Renal cortical epithelial cell (primary cell): ENCODE results near the gene ERC1. TPM values are rescaled to one million over a fixed set of nuclear protein-coding genes. Genes with fewer than 3 reads are reported as not detected.
"Not testable (repeated sequence)": the region's sequence is repeated elsewhere in the genome, so short reads cannot be mapped to it uniquely, and the experiment has no call there.

Experiments used
- DNase-seq: peaks from one replicate; pipeline ENCODE4 v3.0.0-alpha.2; 2011; ENCODE audit warnings: low read depth
- total RNA-seq: library from RNA; depleted of rRNA; stranded (reverse); fragments of >200 nt; gene quantifications from 2 replicates; pipeline ENCODE4 v1.2.3, GENCODE V29; 2014

The ERC1 gene
- total RNA-seq, 1 donor from 2014 or later: 79.3 TPM

- peak; percentile 17 for DNase-seq
Measured at GRCh38 chr12:1319212-1319611, 328.2 kb downstream of the ERC1 start.

GRCh38 chr12:1320021-1320420 is 329.0 kb downstream of the ERC1 start:
- no peak for DNase-seq

GRCh38 chr12:1322821-1323220 is 331.8 kb downstream of the ERC1 start:
- no peak for DNase-seq

GRCh38 chr12:1324099-1324498 is 333.1 kb downstream of the ERC1 start:
- DNase-seq: no peak

- no peak for DNase-seq
Measured at GRCh38 chr12:1324910-1325309, 333.9 kb downstream of the ERC1 start.

- no peak for DNase-seq
Measured at GRCh38 chr12:1325666-1326065, 334.6 kb downstream of the ERC1 start.

- DNase-seq: no peak
Measured at GRCh38 chr12:1326258-1326657, 335.2 kb downstream of the ERC1 start.

- no peak for DNase-seq
Measured at GRCh38 chr12:1328391-1328790, 337.4 kb downstream of the ERC1 start.

GRCh38 chr12:1329784-1330476 is 338.9 kb downstream of the ERC1 start:
- DNase-seq: no peak

- no peak for DNase-seq
Measured at GRCh38 chr12:1330477-1330827, 339.4 kb downstream of the ERC1 start.

- peak; percentile 67 for DNase-seq
Measured at GRCh38 chr12:1332327-1332726, 341.3 kb downstream of the ERC1 start.

GRCh38 chr12:1338483-1339177 is 347.6 kb downstream of the ERC1 start:
- no peak for DNase-seq

- not testable (repeated sequence) for DNase-seq
Measured at GRCh38 chr12:1339178-1339541, 348.1 kb downstream of the ERC1 start.

- DNase-seq: no peak
Measured at GRCh38 chr12:1339618-1340319, 348.7 kb downstream of the ERC1 start.

GRCh38 chr12:1341270-1341669 is 350.2 kb downstream of the ERC1 start:
- DNase-seq: not testable (repeated sequence)

- no peak for DNase-seq
Measured at GRCh38 chr12:1343422-1343821, 352.4 kb downstream of the ERC1 start.

GRCh38 chr12:1344245-1344644 is 353.2 kb downstream of the ERC1 start:
- DNase-seq: no peak

GRCh38 chr12:1346126-1346525 is 355.1 kb downstream of the ERC1 start:
- no peak for DNase-seq

GRCh38 chr12:1347294-1347693 is 356.3 kb downstream of the ERC1 start:
- DNase-seq: no peak

- no peak for DNase-seq
Measured at GRCh38 chr12:1348606-1349005, 357.6 kb downstream of the ERC1 start.

- DNase-seq: peak; percentile 95
Measured at GRCh38 chr12:1350055-1350933, 359.3 kb downstream of the ERC1 start.

GRCh38 chr12:1350934-1351240 is 359.9 kb downstream of the ERC1 start:
- DNase-seq: peak; percentile 15
